NCI-H2227 (cell line): ENCODE results near the gene CFAP65.

Experiments used
- DNase-seq: peaks from one replicate; lab custom pipeline; 2025; ENCODE audit not compliant: unreplicated experiment; lab: John Stamatoyannopoulos, UW

CFAP65 gene

GRCh38 chr2:219062081-219062480 lies 20.8 kb upstream of the CFAP65 start:
- DNase-seq = no peak

GRCh38 chr2:219060821-219061791 lies 19.8 kb upstream of the CFAP65 start, which contains the start of gene IHH:
TSS of gene IHH (minus strand) at chr2:219060921. CDS start at chr2:219060467, 454 bp downstream.
- no peak for DNase-seq

GRCh38 chr2:219059725-219060682 lies 18.7 kb upstream of the CFAP65 start:
- no peak for DNase-seq

GRCh38 chr2:219059375-219059724 lies 18.0 kb upstream of the CFAP65 start:
- no peak for DNase-seq

- no peak for DNase-seq
Measured at GRCh38 chr2:219058541-219059374, 17.4 kb upstream of the CFAP65 start.

- peak; percentile 88 for DNase-seq
Measured at GRCh38 chr2:219057709-219058540, 16.6 kb upstream of the CFAP65 start.

- DNase-seq = peak; percentile 53
Measured at GRCh38 chr2:219056896-219057708, 15.8 kb upstream of the CFAP65 start.

- no peak for DNase-seq
Measured at GRCh38 chr2:219056176-219056895, 15.0 kb upstream of the CFAP65 start.

GRCh38 chr2:219054956-219055903 lies 13.9 kb upstream of the CFAP65 start:
- DNase-seq = no peak

- no peak for DNase-seq
Measured at GRCh38 chr2:219049282-219049681, 8.0 kb upstream of the CFAP65 start.

- no peak for DNase-seq
Measured at GRCh38 chr2:219045937-219046550, 4.7 kb upstream of the CFAP65 start.

GRCh38 chr2:219042750-219043149 lies 1.4 kb upstream of the CFAP65 start:
- no peak for DNase-seq

GRCh38 chr2:219042157-219042556 lies 841 bp upstream of the CFAP65 start:
- DNase-seq = no peak

GRCh38 chr2:219038600-219038999 lies 2.7 kb downstream of the CFAP65 start:
- DNase-seq = no peak

- DNase-seq = no peak
Measured at GRCh38 chr2:219037783-219038499, 3.4 kb downstream of the CFAP65 start.

GRCh38 chr2:219035942-219036341 lies 5.4 kb downstream of the CFAP65 start:
- no peak for DNase-seq
